ENCODE results near the gene LMOD3.

Gene LMOD3

DNA sequence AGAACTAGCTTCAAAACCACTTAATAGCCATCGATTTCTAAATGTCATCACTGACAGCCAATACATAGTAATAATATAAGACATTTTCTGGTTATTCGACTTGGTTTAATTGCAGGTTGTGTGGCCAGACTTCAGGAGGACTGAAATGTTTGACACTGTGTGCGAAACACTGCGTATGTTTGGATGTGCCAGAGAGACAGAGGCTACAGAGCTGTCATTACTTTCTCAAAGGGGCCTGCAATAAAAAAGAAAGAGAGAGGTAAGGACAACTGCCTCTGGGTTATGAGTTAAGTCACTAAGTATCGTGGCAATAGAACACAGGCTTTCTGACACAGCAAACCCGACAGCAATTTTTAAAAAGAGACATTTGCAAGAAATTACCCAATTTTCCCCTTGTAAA is 882 bp downstream of the LMOD3 start:
- DNase-seq, result no peak

DNA sequence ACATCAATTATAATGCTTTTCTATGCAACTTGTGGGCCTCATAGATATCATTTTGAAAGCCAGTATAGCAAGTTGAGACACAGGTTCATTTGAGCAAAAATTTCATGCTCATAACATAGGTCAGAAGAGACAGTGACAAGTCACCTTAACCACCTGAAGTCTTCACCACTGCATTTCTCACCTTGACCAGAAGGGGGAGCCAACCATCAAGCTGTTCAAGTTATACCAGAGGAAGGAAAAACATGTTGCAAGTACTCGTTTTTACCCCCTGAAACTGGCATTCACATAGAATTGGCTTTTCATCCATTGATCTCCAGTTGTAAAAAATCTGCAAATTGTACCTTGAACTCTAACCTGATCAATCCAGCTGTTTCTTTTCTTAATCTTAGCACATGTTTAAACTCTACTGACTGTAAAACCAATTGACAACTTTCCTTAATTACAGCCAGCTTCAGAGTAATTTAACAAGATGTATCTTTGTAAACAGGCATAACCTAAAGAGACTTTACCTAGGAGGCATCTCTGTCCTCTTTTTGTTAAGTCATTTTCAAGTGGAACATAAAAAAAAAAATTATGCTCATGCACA is 1.4 kb downstream of the LMOD3 start:
- DNase-seq, result peak; percentile 73

DNA sequence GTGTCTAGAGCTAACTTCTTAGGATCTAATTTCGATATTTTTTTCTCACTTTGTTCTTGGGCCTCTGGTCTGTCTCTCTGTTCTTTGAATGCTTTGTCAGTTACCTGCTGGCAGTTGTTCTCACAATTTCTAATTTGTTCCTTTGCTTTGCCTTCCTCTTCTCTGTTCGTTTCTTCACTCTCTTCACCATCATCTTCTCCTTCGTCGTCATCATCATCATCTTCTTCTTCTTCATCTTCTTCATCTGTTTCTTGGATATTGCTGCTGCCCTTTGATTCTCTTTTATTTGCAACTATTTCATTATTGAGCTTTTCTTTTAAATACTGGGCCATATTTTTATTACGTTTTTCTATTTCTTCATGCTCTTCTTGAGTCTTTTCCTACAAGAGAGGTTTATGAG is 2.7 kb downstream of the LMOD3 start:
- no peak for DNase-seq

DNA sequence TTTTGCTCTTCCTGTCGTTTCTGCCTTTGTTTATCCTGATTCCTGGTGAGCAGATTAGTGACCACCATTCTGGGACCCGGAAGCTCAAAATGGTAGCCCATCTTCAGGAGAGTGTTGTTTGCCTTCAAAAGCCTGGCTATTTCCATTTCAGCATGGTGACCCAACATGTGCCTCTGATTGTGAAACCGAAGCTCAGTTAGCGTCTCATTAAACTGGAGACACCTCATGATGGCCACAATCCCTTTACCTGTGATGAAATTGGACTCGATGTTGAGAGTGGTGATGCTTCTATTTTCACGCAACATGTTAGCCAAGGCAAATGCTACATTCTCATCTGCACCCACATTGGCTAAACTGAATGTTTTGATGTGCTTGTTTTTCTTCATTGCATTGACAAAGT is 3.3 kb downstream of the LMOD3 start:
- no peak for DNase-seq

DNA sequence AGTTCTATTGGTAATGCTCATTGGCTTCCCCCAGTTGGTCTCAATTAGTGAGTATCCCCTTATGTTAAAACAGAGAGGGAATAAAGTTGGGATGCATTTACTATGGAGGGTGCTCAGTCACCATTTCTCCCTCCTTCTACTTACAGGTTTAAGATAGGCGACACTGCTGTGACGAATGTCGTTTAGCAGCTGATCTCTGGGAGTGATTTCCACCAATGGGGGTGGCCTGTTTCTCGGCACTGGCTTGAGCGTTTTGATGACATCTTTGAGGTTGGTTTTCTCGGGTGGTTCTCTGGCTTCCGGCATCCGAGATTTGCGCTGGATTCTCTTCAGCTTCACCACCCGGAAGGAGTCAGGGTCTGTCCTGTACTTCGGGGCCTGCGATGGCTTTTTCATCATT is 3.8 kb downstream of the LMOD3 start:
- DNase-seq, result no peak

DNA sequence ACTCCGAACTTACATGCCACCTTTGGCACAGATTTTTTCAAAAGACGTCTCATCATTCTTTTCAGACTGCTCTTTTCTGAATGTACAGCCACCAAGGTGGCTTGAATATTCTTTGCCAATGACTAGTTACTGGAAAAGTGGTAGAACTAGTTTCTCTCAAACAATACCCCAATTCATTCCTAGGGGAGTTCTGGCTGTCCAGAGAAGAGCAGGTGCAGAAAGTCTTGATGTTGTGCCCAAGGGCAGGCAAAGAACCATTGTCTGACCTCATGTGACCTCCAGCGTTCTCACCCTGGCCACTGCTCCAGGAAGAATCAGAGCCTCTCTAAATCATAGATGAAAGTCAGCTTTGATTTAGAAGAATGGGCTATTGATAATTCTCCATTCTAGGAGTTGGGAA is 5.5 kb downstream of the LMOD3 start:
- DNase-seq, result no peak

DNA sequence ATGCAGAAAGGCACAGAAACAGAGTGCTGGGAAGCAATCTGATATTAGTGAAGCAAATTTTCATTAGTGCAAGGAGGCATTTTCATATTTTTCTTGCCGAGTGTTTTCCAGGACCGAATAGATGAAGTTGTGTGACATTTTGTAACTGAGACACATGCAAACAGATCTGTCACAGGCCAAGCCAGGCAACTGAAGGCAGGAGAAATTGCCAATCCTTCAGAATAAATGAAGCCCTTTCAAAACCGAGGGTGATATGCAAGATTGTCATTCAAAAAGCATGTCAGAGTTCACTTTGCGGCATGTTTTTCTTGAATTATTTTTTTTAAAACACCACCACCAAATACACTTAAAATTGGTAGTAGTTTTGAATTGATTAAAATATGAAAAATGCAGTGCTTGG is 6.2 kb downstream of the LMOD3 start:
- DNase-seq, result no peak

DNA sequence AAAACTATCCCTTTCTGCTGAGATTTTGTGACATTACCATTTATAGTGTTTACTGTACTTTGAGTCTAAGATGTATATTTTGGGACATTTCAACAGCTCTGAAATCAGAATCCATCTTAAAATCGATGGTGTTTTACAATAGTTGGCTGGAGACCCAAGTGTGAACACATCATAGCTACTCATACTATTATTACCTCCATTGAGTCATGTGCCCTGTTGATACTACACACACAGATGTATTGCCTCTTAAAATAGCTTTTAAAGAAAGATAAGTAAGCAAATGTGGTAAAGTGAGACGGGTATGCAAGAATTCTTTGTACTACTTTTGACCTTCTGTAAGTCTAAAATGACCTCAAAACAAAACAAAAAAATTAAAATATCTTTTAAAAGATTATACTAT is 6.7 kb downstream of the LMOD3 start:
- DNase-seq, result no peak

DNA sequence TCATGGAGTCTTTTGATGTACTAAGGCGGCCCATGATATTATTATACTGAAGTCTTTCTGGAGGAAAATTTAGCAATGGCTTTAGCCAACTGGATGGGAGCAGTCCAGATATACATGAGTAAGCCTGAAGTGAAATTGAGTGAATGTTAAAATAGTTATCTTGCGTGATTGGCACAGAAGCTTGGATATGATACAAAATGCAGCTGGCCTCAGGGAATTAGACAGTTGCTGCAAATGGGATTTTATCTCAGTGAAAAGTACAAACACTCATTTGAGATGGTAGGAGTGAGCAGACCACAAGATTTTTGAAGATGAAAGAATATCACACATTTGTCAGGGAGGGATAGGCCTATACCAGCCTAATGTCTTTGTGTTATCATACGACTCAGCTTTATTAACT is 8.9 kb downstream of the LMOD3 start:
- DNase-seq, result no peak

DNA sequence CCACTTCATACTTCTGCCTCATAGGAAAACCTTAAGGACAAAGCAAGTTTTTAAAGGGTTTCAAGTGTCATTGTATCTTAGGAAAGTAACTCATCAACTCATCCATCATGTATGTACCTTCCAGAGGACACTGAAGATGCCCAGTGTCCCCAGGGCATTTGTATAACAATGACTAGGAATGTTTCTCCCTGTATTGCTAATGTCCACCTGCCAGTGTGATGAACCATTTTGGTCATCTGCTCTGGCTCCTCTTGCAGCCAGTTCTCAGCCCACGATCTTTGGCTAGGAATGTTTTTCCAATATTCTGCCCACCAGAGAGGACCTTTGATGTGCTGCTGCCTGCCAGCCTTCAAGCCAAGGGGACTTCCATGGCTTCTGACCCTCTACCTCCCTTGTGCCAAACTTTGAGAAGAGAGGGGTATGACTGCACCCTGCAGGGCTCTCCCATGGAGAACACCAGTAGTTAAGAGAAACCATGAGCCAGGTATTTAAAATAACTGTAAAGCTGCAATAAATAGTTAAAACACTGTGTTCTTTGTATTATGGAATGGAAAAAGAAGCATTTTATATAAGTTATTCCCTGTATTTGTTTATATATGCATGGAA is 11.4 kb downstream of the LMOD3 start:
- no peak for DNase-seq

DNA sequence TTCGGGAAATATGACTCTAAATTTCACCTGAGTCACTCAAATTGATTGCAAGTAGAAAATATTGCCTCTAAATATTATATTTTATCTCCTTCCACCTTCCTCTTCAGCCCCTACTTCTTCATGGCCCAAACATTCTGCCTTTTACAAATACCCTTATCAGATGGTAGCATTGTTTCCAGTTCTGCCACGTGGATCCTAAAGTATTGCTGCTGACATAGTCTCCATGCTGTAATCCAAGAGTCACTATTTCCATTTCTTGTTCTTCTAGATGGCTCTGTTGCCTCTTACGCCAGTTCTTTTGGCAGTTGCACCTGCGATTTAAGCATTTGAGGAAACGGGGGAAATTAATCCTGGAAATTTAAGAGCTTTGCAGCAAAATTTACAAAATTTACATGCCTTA is 13.6 kb downstream of the LMOD3 start:
- DNase-seq, result no peak

DNA sequence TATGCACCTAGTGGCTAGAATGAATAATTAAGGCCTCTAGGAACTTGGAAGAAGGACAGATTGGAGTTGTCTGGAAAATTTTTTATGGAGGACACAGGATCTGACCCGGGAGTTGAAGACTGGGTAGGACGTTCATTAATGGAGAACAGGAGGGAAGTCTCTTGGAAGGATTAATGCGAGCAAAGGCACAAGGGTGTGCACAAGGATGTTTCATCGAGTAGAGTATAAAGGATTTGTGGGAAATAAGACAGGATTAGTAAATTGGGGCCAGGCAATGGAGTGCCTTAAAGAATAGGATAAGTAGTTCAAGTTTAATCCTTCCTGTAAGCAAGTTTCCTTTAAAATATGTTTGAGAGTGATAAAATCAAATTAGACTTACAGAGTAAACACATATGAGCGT is 14.6 kb downstream of the LMOD3 start:
- DNase-seq, result no peak

DNA sequence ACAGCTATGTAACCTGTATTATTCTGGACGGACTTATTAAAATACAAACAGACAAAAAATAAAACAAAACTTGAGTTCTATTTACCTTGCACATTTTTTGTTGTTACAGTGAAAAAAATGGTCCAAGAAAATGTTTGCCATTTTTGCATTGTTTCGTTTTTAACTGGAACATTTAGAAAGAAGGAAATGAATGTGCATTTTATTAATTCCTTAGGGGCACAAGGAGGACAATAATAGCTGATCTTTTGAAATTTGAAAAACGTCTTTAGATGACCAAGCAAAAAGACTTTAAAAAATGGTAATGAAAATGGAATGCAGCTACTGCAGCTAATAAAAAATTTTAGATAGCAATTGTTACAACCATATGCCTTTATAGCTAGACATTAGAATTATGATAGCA is 17.1 kb downstream of the LMOD3 start:
- DNase-seq, result no peak

DNA sequence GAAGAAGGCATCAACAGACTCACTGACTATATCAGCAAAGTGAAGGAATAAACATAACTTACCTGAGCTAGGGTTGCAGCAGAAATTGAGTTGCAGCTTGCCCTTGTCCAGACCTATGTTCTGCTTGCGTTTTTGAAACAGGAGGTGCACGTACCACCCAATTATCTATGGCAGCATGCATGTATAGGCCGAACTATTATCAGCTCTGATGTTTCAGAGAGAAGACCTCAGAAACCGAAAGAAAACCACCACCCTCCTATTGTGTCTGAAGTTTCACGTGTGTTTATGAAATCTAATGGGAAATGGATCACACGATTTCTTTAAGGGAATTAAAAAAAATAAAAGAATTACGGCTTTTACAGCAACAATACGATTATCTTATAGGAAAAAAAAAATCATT is 17.8 kb downstream of the LMOD3 start:
- DNase-seq, result no peak

DNA sequence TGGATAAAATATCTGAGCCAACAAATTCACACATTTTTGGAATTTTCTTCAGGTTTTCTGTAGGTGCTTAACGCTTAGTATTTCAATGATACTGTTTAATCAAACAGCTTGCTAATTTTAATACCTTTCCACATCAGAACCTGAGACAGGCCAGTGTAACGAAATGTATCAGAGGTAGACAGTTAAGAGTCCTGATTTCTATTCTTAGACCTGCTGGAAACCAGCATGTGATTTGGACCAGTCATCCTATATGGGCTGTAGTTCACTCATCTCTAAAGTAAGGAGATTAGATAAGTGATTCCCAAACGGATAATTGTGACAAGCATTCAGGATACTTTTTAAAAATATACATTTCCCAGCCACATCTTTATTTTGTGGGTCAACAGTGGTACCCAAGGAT is 19.3 kb downstream of the LMOD3 start:
- no peak for DNase-seq

DNA sequence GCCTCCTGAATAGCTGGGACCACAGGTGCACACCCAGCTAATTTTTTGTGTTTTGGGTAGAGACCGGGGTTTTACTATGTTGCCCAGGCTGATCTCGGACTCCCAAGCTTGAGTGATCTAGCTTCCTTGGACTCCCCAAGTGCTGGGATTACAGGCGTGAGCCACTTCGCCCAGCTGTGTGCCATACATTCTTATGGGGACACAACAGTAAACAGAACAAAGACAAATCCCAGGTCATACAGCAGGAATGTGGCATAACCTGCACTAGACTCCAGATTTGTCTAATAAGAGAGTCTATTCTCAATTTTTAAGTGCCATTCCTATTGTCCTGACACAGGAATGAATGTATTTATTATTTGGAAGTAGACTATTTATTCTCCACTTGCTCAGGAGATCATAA is 20.0 kb downstream of the LMOD3 start:
- no peak for DNase-seq

DNA sequence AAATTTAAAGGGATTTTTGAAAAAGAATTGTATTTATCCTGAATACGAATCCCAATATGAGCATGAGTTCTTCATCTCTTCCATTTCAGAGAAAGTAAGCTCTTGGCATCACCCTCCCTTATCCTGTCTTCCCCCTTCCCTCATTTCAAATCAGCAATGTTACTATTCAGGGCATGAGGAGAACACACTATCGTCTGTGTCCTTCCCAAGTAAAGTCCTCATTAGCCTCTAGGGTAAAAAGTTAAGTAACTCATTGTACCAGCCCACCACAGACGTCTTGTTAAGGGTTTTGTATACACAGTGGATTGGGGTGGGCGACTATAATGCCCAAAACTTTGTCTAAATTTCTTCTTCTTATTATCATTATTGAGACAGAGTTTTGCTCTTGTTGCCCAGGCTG is 22.8 kb downstream of the LMOD3 start:
- no peak for DNase-seq

DNA sequence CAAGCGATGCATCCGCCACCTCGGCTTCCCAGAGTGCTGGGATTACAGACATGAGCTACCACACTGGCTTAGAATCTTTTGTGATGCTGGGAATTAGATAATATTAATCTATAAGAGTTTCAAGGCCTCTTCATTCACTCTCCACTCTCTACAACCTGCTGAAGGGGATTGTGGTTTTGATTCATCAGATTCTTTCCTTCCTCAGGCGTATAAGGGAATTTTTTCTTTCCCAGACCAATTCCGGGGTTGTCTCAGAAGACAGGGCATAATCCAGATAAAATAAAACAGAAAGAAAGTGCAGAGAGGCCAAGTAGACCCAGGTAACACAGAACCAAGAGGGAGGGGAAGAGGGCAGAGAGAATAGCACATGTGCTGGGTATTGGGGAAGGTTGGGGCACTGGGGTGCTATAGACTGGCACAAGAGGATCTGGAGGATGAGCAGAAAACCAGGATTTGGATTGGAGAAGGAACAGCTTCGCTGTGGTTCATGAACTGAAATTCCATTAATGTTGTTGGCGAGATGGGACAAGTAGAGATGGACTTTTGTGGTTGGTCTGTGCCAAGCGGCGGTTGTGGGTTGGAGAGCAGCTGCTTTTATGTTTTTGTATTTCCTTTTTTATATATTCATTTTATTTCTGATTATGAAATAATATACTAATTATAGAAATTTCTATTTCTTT is 24.8 kb downstream of the LMOD3 start:
- no peak for DNase-seq

DNA sequence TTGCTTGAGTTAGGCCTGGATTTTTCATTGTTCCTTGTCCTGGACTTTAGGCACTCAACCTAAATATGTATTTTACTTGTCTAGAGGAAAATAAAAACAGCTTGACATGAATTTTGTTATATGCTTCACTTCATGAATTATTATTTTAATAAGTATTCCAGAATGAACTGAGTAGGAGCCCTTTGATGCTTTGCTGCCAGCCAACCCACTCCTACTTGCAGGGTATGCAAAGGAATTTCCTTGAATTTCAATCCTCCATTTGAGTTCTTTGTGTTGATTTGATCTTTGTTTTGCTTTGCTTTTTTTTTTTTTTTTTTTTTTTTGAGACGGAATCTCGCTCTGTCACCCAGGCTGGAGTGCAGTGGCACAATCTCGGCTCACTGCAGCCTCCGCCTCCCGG is 26.1 kb downstream of the LMOD3 start:
- DNase-seq, result no peak

DNA sequence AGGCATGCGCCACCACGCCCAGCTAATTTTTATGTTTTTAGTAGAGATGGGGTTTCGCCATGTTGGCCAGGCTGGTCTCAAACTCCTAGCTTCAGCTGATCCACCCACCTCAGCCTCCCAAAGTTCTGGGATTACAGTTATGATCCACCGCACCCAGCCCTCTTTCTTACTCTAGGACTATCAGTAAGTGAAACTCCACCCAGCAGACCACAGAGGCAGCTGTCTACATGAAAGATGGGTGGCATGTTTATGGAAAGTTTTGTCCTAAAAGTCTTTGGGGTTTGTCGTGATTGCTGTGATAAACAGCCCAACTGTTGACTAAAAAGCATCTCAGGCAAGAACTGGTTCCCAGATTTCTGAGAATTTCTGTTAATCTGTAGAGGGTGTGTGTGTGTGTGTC is 26.8 kb downstream of the LMOD3 start:
- no peak for DNase-seq

DNA sequence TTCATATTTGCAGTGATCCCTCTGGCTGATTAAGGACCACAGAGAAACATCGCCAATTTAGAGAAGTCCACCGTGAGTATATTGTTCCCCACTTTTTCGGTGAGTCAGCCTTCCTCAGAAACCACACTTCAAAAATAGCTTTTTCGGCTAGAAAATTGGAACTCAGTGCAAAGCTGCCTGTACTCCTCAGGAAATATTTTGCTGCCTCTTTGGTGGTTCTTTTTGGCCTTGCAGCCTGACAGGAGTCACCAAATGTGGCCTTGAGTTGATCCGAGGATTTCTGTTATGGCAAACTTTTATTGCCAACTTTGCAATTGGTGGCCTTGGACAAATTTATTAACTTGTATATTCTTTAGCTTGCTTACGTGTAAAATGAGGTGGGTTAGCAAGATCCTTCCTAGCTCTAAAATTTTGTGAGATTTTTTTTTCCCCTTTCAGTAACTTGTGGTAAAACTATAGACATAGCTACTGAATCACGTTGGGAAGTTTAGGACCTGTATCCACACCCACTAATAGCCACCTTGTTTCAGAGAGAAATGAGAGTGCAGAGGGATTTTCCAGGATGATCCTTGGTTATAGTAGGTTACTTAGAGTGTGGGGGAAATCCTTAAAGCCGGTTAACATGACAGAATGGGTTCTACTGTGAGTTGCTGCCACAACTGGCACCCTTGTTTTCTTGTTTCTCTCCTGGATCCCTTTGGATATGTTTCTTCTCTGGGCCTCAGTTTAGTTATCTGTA is 27.8 kb downstream of the LMOD3 start:
- no peak for DNase-seq

DNA sequence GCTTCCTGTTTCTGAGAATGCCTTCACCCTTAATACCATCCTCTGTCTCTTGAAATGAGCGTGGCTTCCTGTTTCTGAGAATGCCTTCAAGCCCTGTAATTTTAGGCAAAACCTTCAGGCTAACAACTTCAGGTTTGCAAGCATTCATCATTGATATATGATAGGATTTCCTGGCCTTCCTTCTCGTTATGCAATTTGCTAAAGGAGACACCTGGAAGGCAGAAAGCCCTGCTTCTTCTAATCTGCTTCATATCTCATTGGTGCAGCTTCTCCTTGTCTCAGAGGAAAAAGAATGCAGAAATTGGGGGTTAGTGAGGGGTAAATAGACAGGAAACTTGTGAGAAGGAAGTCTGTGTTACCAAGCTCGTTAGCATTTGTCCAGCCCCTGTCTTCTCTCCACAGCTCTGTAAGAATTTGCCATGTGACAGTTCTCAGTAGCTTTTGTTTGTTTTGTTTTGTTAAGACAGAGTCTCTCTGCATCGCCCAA is 30.3 kb downstream of the LMOD3 start:
- no peak for DNase-seq

DNA sequence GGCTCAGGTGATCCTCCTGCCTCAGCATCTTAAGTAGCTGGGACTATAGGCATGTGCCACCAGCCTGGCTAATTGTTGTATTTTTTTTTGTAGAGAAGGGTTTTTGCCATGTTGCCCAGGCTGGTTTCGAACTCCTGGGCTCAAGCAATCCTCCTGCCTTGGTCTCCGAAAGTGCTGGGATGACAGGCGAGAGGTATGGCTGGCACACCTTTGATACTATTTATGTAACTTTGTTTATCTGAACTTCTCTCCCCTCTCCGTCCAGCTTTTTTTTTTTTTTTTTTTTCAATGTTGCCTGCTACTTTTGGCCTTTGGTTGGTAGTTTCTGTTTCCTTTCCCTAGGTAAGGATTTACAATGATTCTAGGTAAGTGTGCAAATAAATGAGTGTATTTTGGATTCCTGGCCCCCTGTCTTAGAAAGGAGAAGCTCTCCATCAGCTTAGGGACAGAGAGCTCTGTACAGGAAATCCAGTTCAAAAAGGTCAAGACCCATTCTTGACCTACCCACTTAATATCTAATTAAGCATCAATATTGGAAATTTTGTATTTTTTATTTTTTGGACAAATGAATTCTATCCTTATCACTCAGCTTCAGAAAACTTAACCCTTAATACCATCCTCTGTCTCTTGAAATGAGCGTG is 30.9 kb downstream of the LMOD3 start:
- no peak for DNase-seq

DNA sequence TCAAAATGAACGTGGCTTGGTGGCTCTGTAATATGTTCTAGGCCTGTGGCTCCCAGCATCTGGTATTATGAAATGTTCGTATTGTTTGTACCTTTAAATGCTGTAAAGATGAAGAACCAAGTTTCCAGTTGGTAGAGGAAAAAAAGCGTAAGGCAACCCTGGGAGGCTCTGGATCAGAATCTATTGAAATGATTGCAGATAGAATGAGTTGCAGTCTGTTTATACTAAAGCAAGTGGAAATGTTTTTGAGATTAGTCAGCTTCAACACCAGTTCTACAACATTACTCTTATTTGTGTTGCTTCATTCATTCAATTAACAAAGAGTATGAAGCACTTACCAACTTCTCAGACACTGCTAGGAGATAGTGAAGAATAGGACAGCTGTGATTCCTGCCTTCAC is 32.4 kb downstream of the LMOD3 start:
- no peak for DNase-seq

Data from activated CD4-positive, CD25-positive, alpha-beta regulatory T cell treated with anti-CD3 and anti-CD28 coated beads, Interleukin-2, amount 50 U/mL, for 72 hours (primary cell).